Natural killer cell (primary cell): ENCODE data around the gene CHD6. TPM values are rescaled to one million over a fixed set of nuclear protein-coding genes. Genes with fewer than 3 reads are reported as not detected.

Experiments used
- ATAC-seq, 3 donors: fragments of 150-1000 bp in 2 of 3; fragments of 200-7000 bp in 1 of 3; cut with Tn5 transposase; 1 replicate in 1 of 3; 2 replicates in 2 of 3; pipeline ENCODE4 v1.10.0; 2021; ENCODE audit warnings: mild to moderate bottlenecking in 2 of 3, moderate library complexity in 2 of 3
- DNase-seq, 2 donors: peaks; one replicate each; pipeline versions ENCODE4 v3.0.0 to v3.0.0-alpha.2; 2013 to 2021; ENCODE audit warnings: mixed read lengths in 1 of 2
- H3K27ac ChIP-seq: one replicate; pipeline ENCODE4 v1.5.1; 2013; ENCODE audit warnings: mild to moderate bottlenecking, low read length
- H3K27me3 ChIP-seq: one replicate; pipeline ENCODE4 v1.6.1; 2013; ENCODE audit warnings: low read length; ENCODE audit not compliant: control insufficient read depth, insufficient read depth
- H3K36me3 ChIP-seq: one replicate; pipeline ENCODE4 v1.6.1; 2013; ENCODE audit warnings: low read length; ENCODE audit not compliant: control insufficient read depth, insufficient read depth
- H3K4me1 ChIP-seq: one replicate; pipeline ENCODE4 v1.6.1; 2013; ENCODE audit warnings: low read length; ENCODE audit not compliant: control insufficient read depth, insufficient read depth
- H3K4me3 ChIP-seq: one replicate; pipeline ENCODE4 v1.5.1; 2013; ENCODE audit warnings: low read length
- H3K9me3 ChIP-seq: one replicate; pipeline ENCODE4 v1.6.1; 2013; ENCODE audit warnings: low read length; ENCODE audit not compliant: control insufficient read depth, insufficient read depth
- H3K27ac Mint-ChIP-seq, 2 donors: one replicate each; pipeline ENCODE4 v1.8.0; 2022; ENCODE audit warnings: mild to moderate bottlenecking in 2 of 2, mixed read lengths in 2 of 2, moderate library complexity in 1 of 2
- H3K27me3 Mint-ChIP-seq, 2 donors: one replicate each; pipeline ENCODE4 v1.8.0; 2022; ENCODE audit warnings: low read depth in 2 of 2, mixed read lengths in 2 of 2
- H3K36me3 Mint-ChIP-seq: one replicate; pipeline ENCODE4 v1.8.0; 2022; ENCODE audit warnings: mixed read lengths
- H3K4me1 Mint-ChIP-seq, 2 donors: one replicate each; pipeline ENCODE4 v1.8.0; 2022; ENCODE audit warnings: mixed read lengths in 2 of 2
- H3K4me3 Mint-ChIP-seq: one replicate; pipeline ENCODE4 v1.8.0; 2022; ENCODE audit warnings: mild to moderate bottlenecking, moderate library complexity, mixed read lengths
- H3K9me3 Mint-ChIP-seq, 2 donors: one replicate each; pipeline ENCODE4 v1.8.0; 2022; ENCODE audit warnings: mixed read lengths in 2 of 2
- WGBS: methylation state at CpG from one replicate; pipeline ENCODE4 v1.1.7; 2013; ENCODE audit warnings: missing lambda C conversion rate; ENCODE audit not compliant: insufficient coverage; 5-methylcytosine and 5-hydroxymethylcytosine counted together
- intact Hi-C: fragments of 100-400 bp; cut with micrococcal nuclease; formaldehyde crosslinking; loops from one replicate; pipeline ENCODE4 v1.14.2; 2022
- total RNA-seq, 4 donors: library from RNA; stranded (reverse); fragments of 120-200 nt in 1 of 4; gene quantifications; one replicate each; pipeline versions ENCODE4 v1.2.3 to v1.2.4, GENCODE V29; 2013 to 2022
- TF ChIP-seq, protein P1 (sequence below): fragments of 200-600 bp; IDR thresholded peaks from one replicate; pipeline ENCODE4 v1.8.0; 2022; ENCODE audit warnings: antibody characterized with exemption

Gene CHD6
- total RNA-seq, 3 donors from 2014 or later (not counting 1 experiment from before 2014, with no cell fraction given) = 82.8 to 96.6 (median 90.4) TPM

DNA sequence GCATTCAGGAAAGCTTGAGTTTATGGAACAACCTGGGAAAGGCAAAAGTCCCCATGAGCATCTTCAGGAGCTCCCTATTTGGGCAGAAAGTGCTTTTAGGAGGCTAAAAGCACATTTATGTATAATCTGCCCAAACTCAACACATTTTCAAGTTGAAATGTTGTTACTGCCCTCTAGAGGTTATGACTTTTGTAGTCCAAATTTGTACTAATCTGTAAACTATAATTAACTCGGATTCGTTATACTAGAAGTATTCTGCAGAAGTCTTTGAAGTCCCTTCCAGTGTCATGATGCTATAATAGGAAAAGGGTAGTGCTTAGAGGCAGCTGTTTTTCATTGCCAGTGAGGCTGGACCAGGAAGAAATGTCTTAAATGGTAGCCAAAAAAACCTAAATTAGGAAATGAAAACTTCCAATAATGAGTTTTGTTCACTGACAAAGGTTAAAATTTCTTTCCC is 206.8 kb downstream of the CHD6 start:
- Mint-ChIP-seq H3K4me3 (no peak overlapping the region), H3K36me3 (peaks cover 47% of the 10 kb centered on the region), H3K9me3 (no peaks in the 10 kb centered on the region), H3K27me3 (no peaks in the 10 kb centered on the region), H3K27ac (no peak overlapping the region), H3K4me1 (peaks cover 31 to 38% of the 10 kb centered on the region in 2 donors)
- DNase-seq (no peak), ATAC-seq (no peak)
- Histone ChIP-seq H3K4me3 (no peak overlapping the region), H3K36me3 (peaks cover 50% of the 10 kb centered on the region), H3K27me3 (no peaks in the 10 kb centered on the region), H3K27ac (no peak overlapping the region), H3K4me1 (peaks cover 28% of the 10 kb centered on the region), H3K9me3 (no peaks in the 10 kb centered on the region)
- TF ChIP-seq, protein P1, sequence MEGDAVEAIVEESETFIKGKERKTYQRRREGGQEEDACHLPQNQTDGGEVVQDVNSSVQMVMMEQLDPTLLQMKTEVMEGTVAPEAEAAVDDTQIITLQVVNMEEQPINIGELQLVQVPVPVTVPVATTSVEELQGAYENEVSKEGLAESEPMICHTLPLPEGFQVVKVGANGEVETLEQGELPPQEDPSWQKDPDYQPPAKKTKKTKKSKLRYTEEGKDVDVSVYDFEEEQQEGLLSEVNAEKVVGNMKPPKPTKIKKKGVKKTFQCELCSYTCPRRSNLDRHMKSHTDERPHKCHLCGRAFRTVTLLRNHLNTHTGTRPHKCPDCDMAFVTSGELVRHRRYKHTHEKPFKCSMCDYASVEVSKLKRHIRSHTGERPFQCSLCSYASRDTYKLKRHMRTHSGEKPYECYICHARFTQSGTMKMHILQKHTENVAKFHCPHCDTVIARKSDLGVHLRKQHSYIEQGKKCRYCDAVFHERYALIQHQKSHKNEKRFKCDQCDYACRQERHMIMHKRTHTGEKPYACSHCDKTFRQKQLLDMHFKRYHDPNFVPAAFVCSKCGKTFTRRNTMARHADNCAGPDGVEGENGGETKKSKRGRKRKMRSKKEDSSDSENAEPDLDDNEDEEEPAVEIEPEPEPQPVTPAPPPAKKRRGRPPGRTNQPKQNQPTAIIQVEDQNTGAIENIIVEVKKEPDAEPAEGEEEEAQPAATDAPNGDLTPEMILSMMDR = no peak
- WGBS = 75% methylated on average over 2 of the region's 2 CpGs
- intact Hi-C loops = no loop called here

DNA sequence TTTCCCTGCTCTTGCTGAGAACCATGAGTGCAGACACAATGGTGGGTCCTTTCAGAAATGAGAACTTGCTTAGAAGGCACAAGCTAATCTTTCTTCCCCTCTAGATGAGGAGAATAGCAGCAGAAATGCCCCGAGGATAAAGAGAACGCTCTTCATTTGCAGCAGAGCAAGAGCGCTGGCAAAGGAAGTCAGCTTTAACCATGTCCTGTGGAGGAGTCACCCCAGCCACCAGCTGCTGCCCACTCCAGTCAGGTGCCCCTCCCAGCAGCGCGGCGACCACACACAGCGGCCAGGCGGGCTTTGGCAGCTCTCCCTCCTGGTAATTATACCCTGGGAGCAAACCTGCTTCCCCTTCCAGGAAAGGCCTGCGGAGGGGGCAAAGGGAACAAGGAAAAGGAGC is 209.2 kb downstream of the CHD6 start:
- peaks cover 38% of the 10 kb centered on the region for H3K4me1 ChIP-seq
- H3K27me3 ChIP-seq = no peaks in the 10 kb centered on the region
- H3K4me3 Mint-ChIP-seq = peak overlapping the region; percentile 75
- H3K9me3 ChIP-seq = no peaks in the 10 kb centered on the region
- H3K9me3 Mint-ChIP-seq = no peaks in the 10 kb centered on the region
- H3K27ac ChIP-seq = peak overlapping the region; percentile 36
- no peaks in the 10 kb centered on the region for H3K27me3 Mint-ChIP-seq
- H3K36me3 Mint-ChIP-seq = peaks cover 24% of the 10 kb centered on the region
- no peak overlapping the region for H3K4me3 ChIP-seq
- ATAC-seq (no peak), DNase-seq (no peak)
- H3K36me3 ChIP-seq = peaks cover 53% of the 10 kb centered on the region
- TF ChIP-seq, protein P1 = no peak
- H3K27ac Mint-ChIP-seq = peak overlapping the region; percentile 67 to 70
- 23% methylated on average over 9 of the region's 9 CpGs for WGBS
- peaks cover 31 to 38% of the 10 kb centered on the region in 2 donors for H3K4me1 Mint-ChIP-seq
- intact Hi-C loops = no loop called here

DNA sequence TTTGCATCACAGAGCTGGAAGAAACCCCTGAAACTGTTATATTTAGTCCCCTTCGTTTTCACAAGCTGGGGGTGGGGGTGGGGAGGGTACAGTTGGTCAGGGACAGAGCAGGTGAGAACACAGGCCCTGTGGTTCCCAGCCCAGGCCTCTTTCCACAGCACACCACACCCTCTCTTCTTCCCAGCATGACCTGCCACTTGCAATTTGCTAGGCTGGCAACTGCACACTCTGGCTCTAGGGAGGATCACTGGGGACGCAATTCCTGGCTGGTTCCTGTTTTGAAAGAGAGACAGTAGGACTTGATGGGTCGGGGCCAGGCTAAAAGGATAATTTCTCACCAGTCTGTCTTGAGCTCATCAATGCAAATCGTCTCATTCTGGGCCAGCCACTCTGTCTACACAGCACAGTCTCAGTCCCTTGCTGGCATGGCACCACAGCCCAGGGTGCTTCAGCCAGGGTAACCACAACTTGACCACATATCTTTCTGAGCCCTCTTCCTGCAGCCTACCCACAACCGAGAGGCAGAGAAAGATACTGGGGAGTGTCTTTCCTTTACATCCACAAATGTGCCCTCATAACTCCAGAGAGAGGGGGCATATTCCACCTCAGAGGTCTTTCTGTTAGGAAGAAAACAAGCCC is 209.9 kb downstream of the CHD6 start:
- Mint-ChIP-seq H3K27ac (peak overlapping the region; percentile 67 to 70), H3K4me1 (peaks cover 31 to 38% of the 10 kb centered on the region in 2 donors), H3K9me3 (no peaks in the 10 kb centered on the region), H3K27me3 (no peaks in the 10 kb centered on the region), H3K4me3 (peak overlapping the region; percentile 75), H3K36me3 (peaks cover 27% of the 10 kb centered on the region)
- Histone ChIP-seq H3K27ac (peak overlapping the region; percentile 36), H3K36me3 (peaks cover 46% of the 10 kb centered on the region), H3K4me1 (peaks cover 38% of the 10 kb centered on the region), H3K4me3 (no peak overlapping the region), H3K9me3 (no peaks in the 10 kb centered on the region), H3K27me3 (no peaks in the 10 kb centered on the region)
- 17% methylated on average over 4 of the region's 5 CpGs for WGBS
- TF ChIP-seq, protein P1 = no peak
- peak; percentile 25 to 65 (median 38) for ATAC-seq
- peak in 1 of 2 donors; percentile 7 for DNase-seq
- intact Hi-C loops = no loop called here
